ENCODE data around the gene H3-3A.
"Not testable (repeated sequence)": the region's sequence is repeated elsewhere in the genome, so short reads cannot be mapped to it uniquely, and the experiment has no call there.

The H3-3A gene

GRCh38 chr1:226073184-226073950 lies 10.9 kb downstream of the H3-3A start:
- H3K36me3 ChIP-seq (ENCODE audit: control insufficient read depth, insufficient read depth, low read length): no peaks in the 10 kb centered on the region
- no peaks in the 10 kb centered on the region for H3K4me1 ChIP-seq (ENCODE audit: control insufficient read depth, insufficient read depth, low read length)
- no peaks in the 10 kb centered on the region for H3K27me3 ChIP-seq (ENCODE audit: control insufficient read depth, insufficient read depth, low read length)
- no peak overlapping the region for H3K4me3 ChIP-seq (ENCODE audit: low read length)
- no peaks in the 10 kb centered on the region for H3K9me3 ChIP-seq (ENCODE audit: control insufficient read depth, low read length)
- no peak overlapping the region for H3K9ac ChIP-seq (ENCODE audit: low read length)

DNA sequence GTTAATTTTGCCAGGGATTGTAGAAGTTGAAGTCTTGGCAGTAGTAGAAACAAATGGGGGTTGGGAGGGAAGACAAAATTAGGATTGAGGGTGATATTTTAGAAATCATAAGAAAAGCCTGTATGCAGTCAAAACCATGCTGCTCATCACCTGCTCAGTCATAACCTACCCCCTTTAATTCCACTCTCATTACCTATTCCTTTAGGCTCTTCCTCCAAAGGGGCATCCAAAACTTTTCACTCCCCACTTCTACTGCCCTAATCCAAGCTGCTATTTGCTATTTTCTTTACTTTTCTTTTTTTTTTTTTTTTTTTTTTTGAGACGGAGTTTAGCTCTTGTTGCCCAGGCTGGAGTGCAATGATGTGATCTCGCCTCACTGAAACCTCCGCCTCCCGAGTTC lies 11.5 kb downstream of the H3-3A start:
- no peaks in the 10 kb centered on the region for H3K36me3 ChIP-seq (ENCODE audit: control insufficient read depth, insufficient read depth, low read length)
- H3K4me3 ChIP-seq (ENCODE audit: low read length): no peak overlapping the region
- no peaks in the 10 kb centered on the region for H3K4me1 ChIP-seq (ENCODE audit: control insufficient read depth, insufficient read depth, low read length)
- no peak overlapping the region for H3K9ac ChIP-seq (ENCODE audit: low read length)
- H3K27me3 ChIP-seq (ENCODE audit: control insufficient read depth, insufficient read depth, low read length): no peaks in the 10 kb centered on the region
- H3K9me3 ChIP-seq (ENCODE audit: control insufficient read depth, low read length): no peaks in the 10 kb centered on the region

DNA sequence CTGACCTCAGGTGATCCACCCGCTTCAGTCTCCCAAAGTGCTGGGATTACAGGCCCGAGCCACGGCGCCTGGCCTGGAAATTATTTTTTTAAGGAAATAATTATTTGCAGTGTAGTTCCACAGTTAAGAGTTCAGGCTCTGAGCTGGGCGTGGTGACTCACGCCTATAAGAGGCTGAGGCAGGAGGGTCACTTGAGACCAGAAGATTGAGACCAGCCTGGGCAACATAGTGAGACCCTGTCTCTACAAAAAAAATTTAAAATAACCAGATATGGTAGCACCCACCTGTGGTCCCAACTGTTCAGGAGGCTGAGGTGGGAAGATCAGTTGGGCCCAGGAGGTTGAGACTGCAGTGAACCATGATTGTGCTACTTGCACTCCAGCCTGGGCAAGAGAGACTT lies 13.9 kb downstream of the H3-3A start:
- no peaks in the 10 kb centered on the region for H3K36me3 ChIP-seq (ENCODE audit: control insufficient read depth, insufficient read depth, low read length)
- H3K9me3 ChIP-seq (ENCODE audit: control insufficient read depth, low read length): no peaks in the 10 kb centered on the region
- H3K4me1 ChIP-seq (ENCODE audit: control insufficient read depth, insufficient read depth, low read length): no peaks in the 10 kb centered on the region
- H3K9ac ChIP-seq (ENCODE audit: low read length): no peak overlapping the region
- no peak overlapping the region for H3K4me3 ChIP-seq (ENCODE audit: low read length)
- no peaks in the 10 kb centered on the region for H3K27me3 ChIP-seq (ENCODE audit: control insufficient read depth, insufficient read depth, low read length)

DNA sequence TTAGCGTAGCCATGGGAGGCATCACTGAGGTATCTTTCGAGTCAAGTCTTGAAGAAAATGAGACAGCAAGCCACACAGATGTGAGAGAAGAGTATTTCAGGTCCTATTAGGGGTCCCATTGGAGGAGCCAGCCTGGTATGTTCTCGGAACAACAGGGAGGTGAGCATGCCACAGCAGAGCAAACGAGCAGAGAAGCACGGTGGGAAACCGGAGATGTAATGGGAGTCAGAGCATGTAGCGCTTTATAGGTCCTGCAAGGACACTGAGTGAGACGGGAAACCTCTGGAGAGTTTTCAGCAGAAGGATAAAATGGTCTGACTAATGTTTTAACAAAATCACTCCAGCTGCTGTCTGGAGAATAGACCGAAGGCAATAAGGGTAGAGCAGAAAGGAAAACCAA lies 15.9 kb downstream of the H3-3A start:
- Histone ChIP-seq H3K4me1 (ENCODE audit: control insufficient read depth, insufficient read depth, low read length) (peaks cover 6% of the 10 kb centered on the region), H3K9ac (ENCODE audit: low read length) (no peak overlapping the region), H3K9me3 (ENCODE audit: control insufficient read depth, low read length) (no peaks in the 10 kb centered on the region), H3K4me3 (ENCODE audit: low read length) (no peak overlapping the region), H3K27me3 (ENCODE audit: control insufficient read depth, insufficient read depth, low read length) (no peaks in the 10 kb centered on the region), H3K36me3 (ENCODE audit: control insufficient read depth, insufficient read depth, low read length) (no peaks in the 10 kb centered on the region)

GRCh38 chr1:226082587-226082917 lies 20.0 kb downstream of the H3-3A start:
- H3K4me3 ChIP-seq (ENCODE audit: low read length): peak overlapping the region; percentile 67
- H3K36me3 ChIP-seq (ENCODE audit: control insufficient read depth, insufficient read depth, low read length): no peaks in the 10 kb centered on the region
- peak overlapping the region; percentile 76 for H3K9ac ChIP-seq (ENCODE audit: low read length)
- H3K4me1 ChIP-seq (ENCODE audit: control insufficient read depth, insufficient read depth, low read length): peaks cover 6% of the 10 kb centered on the region
- H3K9me3 ChIP-seq (ENCODE audit: control insufficient read depth, low read length): no peaks in the 10 kb centered on the region
- H3K27me3 ChIP-seq (ENCODE audit: control insufficient read depth, insufficient read depth, low read length): no peaks in the 10 kb centered on the region

- peak overlapping the region; percentile 76 for H3K9ac ChIP-seq (ENCODE audit: low read length)
- peak overlapping the region; percentile 67 for H3K4me3 ChIP-seq (ENCODE audit: low read length)
- no peaks in the 10 kb centered on the region for H3K27me3 ChIP-seq (ENCODE audit: control insufficient read depth, insufficient read depth, low read length)
- H3K4me1 ChIP-seq (ENCODE audit: control insufficient read depth, insufficient read depth, low read length): peaks cover 6% of the 10 kb centered on the region
- no peaks in the 10 kb centered on the region for H3K9me3 ChIP-seq (ENCODE audit: control insufficient read depth, low read length)
- H3K36me3 ChIP-seq (ENCODE audit: control insufficient read depth, insufficient read depth, low read length): no peaks in the 10 kb centered on the region
Observed at GRCh38 chr1:226082959-226083301, 20.4 kb downstream of the H3-3A start.

DNA sequence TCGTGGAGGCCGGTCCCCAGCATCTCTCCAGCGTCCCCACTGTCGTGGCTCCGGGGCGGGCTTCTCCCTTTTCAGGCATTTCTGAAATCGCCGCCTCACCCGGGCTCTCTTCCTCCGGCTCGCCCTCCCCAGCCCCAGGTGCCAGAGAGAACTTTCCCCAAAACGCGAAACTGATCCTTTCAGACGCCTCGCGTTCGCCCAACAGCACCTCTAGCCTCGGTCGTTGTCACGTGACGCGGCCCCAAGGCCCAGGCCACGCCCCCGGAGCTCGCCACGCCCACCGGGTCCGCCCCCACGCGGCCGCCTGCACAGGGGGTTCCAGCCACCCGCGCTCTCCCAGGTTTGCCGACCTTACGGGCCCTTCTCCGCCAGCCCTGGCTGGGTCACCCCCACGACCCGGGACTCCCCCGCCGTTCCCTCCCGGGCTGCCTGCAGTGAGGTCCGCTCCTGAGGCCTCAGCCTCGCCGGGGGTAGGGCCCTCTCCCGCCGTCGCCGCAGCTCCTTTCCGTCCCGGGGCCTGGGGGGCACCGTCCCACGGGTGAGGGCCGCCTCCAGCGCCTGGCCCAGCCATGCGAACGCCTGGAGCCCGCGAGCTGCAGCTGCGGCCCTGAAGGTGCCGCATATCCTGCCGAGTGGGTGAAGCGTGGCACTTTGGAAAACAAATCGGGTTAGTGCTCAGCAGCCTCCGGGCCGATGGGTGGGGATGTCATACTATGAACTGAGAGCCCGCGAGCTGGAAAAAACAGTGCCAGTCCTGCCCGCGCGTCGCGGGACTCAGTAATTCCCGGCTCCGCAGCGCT lies 21.0 kb downstream of the H3-3A start:
- H3K9me3 ChIP-seq (ENCODE audit: control insufficient read depth, low read length): no peaks in the 10 kb centered on the region
- peak overlapping the region; percentile 76 for H3K9ac ChIP-seq (ENCODE audit: low read length)
- peaks cover 6% of the 10 kb centered on the region for H3K4me1 ChIP-seq (ENCODE audit: control insufficient read depth, insufficient read depth, low read length)
- H3K36me3 ChIP-seq (ENCODE audit: control insufficient read depth, insufficient read depth, low read length): no peaks in the 10 kb centered on the region
- H3K27me3 ChIP-seq (ENCODE audit: control insufficient read depth, insufficient read depth, low read length): no peaks in the 10 kb centered on the region
- peak overlapping the region; percentile 67 for H3K4me3 ChIP-seq (ENCODE audit: low read length)

GRCh38 chr1:226085675-226086285 lies 23.3 kb downstream of the H3-3A start:
- Histone ChIP-seq H3K9me3 (ENCODE audit: control insufficient read depth, low read length) (no peaks in the 10 kb centered on the region), H3K4me1 (ENCODE audit: control insufficient read depth, insufficient read depth, low read length) (peaks cover 6% of the 10 kb centered on the region), H3K4me3 (ENCODE audit: low read length) (no peak overlapping the region), H3K9ac (ENCODE audit: low read length) (no peak overlapping the region), H3K27me3 (ENCODE audit: control insufficient read depth, insufficient read depth, low read length) (no peaks in the 10 kb centered on the region), H3K36me3 (ENCODE audit: control insufficient read depth, insufficient read depth, low read length) (no peaks in the 10 kb centered on the region)

DNA sequence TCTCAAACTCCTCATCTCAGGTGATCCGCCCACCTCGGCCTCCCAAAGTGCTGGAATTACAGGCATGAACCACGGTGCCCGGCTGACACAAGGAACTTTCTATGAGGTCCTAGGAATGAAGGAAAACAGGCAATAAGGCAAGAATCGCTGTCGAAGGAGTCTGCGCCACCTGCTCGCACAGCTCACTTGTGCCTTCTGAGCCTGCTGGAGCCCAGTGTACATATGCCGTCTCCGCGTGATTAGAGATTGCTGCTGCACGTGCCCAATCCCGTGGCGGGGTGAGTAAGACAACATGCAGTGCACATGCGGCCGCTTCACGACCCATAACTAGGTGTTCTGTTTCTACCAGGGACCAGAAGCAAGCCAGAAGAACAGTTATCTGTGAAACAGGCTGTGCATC lies 24.3 kb downstream of the H3-3A start:
- H3K9ac ChIP-seq (ENCODE audit: low read length): no peak overlapping the region
- peaks cover 6% of the 10 kb centered on the region for H3K4me1 ChIP-seq (ENCODE audit: control insufficient read depth, insufficient read depth, low read length)
- no peaks in the 10 kb centered on the region for H3K9me3 ChIP-seq (ENCODE audit: control insufficient read depth, low read length)
- H3K27me3 ChIP-seq (ENCODE audit: control insufficient read depth, insufficient read depth, low read length): no peaks in the 10 kb centered on the region
- H3K4me3 ChIP-seq (ENCODE audit: low read length): no peak overlapping the region
- H3K36me3 ChIP-seq (ENCODE audit: control insufficient read depth, insufficient read depth, low read length): no peaks in the 10 kb centered on the region

- H3K9ac ChIP-seq (ENCODE audit: low read length): no peak overlapping the region
- H3K27me3 ChIP-seq (ENCODE audit: control insufficient read depth, insufficient read depth, low read length): no peaks in the 10 kb centered on the region
- H3K4me1 ChIP-seq (ENCODE audit: control insufficient read depth, insufficient read depth, low read length): no peaks in the 10 kb centered on the region
- no peaks in the 10 kb centered on the region for H3K36me3 ChIP-seq (ENCODE audit: control insufficient read depth, insufficient read depth, low read length)
- no peak overlapping the region for H3K4me3 ChIP-seq (ENCODE audit: low read length)
- no peaks in the 10 kb centered on the region for H3K9me3 ChIP-seq (ENCODE audit: control insufficient read depth, low read length)
Observed at GRCh38 chr1:226091461-226091860, 28.9 kb downstream of the H3-3A start.

- H3K36me3 ChIP-seq (ENCODE audit: control insufficient read depth, insufficient read depth, low read length); H3K4me3 ChIP-seq (ENCODE audit: low read length); H3K9ac ChIP-seq (ENCODE audit: low read length); H3K4me1 ChIP-seq (ENCODE audit: control insufficient read depth, insufficient read depth, low read length); H3K27me3 ChIP-seq (ENCODE audit: control insufficient read depth, insufficient read depth, low read length); H3K9me3 ChIP-seq (ENCODE audit: control insufficient read depth, low read length): not testable (repeated sequence)
Observed at GRCh38 chr1:226092048-226092820, 29.7 kb downstream of the H3-3A start.

- Histone ChIP-seq H3K4me1 (ENCODE audit: control insufficient read depth, insufficient read depth, low read length) (no peaks in the 10 kb centered on the region), H3K9ac (ENCODE audit: low read length) (no peak overlapping the region), H3K27me3 (ENCODE audit: control insufficient read depth, insufficient read depth, low read length) (no peaks in the 10 kb centered on the region), H3K36me3 (ENCODE audit: control insufficient read depth, insufficient read depth, low read length) (no peaks in the 10 kb centered on the region), H3K4me3 (ENCODE audit: low read length) (no peak overlapping the region), H3K9me3 (ENCODE audit: control insufficient read depth, low read length) (no peaks in the 10 kb centered on the region)
Observed at GRCh38 chr1:226092965-226093364, 30.4 kb downstream of the H3-3A start.
